Measurements from ENCODE around the gene LCE5A. TPM values are rescaled to one million over a fixed set of nuclear protein-coding genes. Genes with fewer than 3 reads are reported as not detected.
A peak's percentile ranks its signal among the peaks of the same experiment; 100 is the strongest.
"Not testable (repeated sequence)": the region's sequence is repeated elsewhere in the genome, so short reads cannot be mapped to it uniquely, and the experiment has no call there.

Gene LCE5A, protein sequence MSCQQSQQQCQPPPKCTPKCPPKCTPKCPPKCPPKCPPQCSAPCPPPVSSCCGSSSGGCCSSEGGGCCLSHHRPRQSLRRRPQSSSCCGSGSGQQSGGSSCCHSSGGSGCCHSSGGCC
- total RNA-seq: not detected

DNA sequence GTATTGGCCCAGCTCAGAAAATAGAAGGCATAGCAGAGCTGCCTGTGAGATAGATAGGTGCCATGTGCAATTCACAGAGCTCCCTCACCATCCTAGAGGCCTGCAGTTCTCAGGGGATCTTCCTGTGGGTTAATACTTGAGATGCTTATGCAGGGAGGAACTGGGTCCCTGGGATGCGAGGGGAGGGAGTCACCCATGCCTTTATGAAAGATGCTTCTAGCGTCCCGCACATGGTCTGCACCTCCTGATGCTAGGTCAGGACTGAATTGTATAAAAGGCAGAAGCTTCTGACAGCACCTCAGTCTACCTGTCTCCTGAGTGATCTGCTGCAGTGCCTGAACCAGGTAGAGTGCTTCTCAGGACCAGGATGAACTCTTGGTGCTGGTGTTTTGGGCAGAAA, at the start of gene LCE5A:
Gene LCE5A (plus strand): TSS at position 301 of the 400 bp plus-strand sequence. CDS start 732 bp downstream, outside the sequence.
- no peak for DNase-seq

DNA sequence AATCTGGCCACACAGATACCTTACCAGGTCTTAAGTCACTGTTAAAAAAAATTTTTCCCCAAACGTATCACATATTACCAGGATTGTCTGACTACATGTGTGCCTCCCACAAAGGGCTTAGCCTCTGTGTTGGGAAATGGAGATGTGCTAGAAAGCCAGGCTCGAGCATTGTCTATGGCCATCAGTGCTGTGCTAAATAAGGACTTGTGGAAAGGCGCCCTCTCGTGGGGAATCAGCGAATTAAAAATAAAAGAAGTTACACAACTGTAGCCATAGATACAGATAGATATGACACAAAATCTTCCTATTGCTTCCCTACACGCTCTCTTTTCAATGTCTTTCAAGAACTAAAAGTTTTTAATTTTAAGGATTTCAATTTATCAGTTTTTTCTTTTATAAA, 49.1 kb upstream of the LCE5A start:
- peak; percentile 49 for DNase-seq

DNA sequence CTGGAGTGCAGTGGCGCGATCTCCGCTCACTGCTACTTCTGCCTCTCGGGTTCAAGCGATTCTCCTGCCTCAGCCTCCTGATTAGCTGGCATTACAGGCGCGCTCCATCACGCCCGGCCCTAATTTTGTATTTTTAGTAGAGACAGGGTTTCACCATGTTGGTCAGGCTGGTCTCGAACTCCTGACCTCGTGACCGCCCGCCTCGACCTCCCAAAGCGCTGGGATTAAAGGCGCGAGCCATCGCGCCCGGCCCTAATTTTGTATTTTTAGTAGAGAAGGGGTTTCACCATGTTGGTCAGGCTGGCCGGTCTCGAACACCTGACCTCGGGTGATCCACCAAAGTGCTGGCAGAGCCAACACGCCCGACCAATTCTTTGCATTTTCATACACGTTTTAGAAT, 48.0 kb upstream of the LCE5A start:
- no peak for DNase-seq

DNA sequence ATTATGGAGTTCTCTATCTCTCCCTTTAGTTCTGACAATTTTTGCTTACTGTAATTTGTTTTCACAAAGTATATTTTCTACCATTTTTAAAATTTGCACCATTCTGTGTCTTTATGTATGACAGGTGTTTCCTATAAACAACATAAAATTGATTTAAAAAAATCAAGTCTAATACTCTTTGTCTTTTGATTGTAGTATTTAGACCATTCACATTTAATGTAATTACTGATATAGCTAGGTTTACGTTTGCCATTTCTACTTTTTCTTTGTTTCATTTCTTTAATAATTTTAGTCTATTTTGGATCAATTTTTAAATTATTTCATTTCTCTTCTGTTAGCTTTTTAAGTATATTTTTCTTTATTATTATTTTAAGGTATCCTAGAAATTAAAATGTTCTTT, 44.4 kb upstream of the LCE5A start:
- no peak for DNase-seq

DNA sequence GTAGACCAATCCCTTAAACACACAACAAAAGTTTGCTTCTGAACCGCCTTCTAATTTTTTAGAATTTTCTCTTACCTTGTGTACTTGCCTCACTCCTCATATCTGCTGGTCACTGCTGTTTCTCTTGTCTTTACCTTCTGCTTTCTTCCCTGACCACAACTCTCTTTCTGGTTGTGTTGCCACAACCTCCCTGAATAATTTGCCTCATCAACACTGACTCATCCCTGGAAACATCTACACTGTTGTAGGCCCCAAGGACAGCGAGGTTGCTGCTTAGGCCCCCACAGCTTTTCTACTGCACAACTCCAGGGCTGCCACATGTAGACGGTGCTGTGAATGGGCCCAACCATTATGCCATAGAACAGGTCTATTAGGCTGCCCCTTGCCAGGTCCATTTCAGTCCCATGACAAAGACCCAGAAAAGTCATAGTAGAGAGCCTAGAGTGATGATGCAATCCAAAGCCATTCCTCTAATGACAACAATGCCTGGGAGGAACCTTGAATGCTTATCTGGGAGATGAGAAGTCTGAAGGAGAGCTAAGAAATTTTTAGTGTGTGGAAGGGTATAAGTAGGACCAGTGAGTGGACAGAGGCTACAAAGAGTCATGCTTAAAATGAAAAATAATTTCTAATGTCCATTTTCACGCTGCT, 36.6 kb upstream of the LCE5A start:
- no peak for DNase-seq

DNA sequence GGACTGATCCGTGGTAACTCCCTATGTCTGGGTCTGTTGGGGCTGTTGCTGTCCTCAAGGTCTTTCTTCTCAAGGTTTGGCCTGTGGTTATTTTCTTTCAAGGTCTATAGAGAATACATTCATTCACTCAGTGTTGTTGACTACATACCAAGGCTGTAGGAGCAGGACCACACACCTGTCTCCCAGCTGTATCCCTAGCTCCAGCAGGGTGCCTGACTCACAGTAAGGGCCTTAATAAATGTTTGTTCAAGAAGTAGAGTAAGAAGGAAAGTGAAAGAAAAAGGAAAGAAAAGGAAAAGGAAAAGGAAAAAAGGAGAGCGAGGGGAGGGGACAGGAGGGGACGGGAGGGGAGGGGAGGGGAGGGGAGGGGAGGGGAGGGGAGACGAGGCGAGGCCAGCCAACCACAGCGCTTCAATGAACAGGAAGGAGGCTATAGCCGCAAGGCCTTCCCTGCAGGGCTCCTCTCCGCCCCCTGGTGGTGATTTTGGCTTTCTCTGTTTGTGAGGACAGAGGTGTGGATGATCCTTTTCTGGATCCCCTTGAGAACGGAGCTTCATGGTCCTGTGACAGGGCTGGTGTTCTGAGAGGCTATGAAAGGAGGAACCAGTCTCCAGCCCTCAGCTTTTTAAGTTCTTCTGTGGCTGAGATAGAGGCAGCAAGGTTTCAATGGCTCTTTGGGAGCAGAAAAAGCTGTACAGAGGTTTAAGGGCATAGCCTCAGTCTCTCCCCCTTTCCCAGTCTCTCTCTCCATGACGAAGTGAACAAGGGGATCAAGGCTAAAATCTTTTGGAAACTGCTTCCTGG, 30.6 kb upstream of the LCE5A start:
- DNase-seq: peak; percentile 30

DNA sequence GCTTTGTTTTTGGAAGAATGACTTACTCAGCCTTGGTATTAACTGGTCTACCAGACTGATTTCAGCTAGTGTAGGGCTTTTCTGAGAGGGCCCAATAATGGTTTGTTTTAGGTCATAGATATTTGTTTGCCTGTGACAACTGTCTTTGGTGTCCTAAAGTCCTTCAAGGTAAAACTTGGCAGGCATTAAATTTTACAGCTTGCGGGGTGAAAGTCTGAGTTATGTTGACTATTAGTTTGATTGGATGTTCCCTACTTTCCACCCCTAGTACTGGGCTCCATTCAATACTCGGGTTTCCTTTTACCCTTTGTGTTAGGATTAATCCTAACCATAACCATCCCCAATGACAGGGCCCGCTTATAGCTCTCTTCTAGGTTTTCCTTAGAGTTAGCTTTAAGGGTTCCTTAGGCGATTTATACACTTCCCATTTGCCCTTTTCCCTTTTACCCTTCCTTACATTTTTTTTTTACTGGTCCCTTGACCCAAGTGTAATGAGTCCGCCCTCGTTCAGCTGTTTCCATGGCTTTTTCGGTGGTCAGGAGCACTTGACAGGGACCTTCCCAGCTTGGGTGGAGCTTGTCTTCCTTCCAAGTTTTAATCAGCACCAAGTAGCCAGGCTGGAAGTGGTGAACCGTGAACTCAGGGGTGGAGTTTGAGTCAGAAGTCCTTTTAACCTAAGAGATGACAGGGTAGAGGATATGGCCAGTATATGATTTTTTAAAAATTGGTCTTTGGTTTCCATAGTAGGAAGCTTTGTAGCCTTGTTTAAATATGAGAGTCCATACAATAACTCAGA, 28.5 kb upstream of the LCE5A start:
- DNase-seq: no peak

DNA sequence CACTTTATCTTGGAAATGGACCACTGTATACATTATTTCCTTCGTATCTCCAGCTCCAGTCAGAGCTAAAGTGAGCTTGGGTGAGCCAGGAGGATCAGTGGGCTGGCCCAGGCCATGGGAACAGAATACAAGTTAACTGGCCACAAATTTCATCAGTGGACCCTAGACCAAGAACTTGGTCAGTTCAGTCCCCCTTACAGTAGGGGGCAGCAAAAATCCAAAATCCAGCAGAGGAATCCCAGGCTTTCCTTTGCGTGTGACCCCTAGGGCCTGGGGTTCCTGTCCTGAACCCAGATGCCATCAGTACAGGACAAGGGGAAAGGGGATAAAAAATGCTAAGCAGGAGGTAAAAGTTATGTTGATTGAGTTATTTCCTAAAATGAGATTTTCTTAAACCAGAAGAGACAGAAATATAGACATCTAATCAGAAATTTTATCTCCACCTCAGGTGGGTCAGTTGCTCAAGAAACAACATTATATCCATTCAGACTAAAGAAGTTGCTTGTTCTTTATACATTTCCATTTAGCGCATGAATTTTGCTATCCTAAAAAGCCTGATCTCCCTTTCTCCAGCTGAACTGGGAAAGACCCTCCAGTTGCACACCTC, 24.1 kb upstream of the LCE5A start:
- no peak for DNase-seq

DNA sequence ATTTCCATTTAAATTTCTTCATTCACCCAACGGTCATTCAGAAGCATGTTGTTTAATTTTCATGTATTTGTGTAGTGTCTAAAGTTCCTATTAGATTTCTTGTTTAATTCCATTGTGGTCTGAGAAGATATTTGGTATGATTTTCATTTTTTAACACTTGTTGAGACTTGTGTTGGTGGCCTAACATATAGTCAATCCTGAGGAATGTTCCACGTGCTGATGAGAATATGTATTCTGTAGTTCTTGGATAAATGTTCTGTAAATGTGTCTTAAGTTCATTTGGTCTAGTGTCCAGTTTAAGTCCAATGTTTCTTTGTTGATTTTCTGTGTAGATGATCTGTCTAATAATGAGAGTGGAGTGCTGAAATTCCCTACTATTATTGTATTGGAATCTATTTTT, 22.7 kb upstream of the LCE5A start:
- DNase-seq: no peak

DNA sequence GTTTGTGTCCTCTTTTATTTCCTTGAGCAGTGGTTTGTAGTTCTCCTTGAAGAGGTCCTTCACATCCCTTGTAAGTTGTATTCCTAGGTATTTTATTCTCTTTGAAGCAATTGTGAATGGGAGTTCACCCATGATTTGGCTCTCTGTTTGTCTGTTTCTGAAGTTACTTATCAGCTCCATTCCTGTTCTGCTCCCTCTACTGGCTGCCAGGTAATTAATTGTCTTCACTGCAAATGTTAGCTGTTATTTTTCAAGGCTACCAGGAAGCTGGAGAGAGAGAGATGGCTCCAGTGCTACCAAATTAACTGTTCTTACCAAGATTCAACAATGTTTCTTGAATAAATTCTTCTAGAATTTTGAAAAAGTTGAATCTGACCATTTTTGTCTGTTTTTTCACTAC, 19.1 kb upstream of the LCE5A start:
- DNase-seq: not testable (repeated sequence)

DNA sequence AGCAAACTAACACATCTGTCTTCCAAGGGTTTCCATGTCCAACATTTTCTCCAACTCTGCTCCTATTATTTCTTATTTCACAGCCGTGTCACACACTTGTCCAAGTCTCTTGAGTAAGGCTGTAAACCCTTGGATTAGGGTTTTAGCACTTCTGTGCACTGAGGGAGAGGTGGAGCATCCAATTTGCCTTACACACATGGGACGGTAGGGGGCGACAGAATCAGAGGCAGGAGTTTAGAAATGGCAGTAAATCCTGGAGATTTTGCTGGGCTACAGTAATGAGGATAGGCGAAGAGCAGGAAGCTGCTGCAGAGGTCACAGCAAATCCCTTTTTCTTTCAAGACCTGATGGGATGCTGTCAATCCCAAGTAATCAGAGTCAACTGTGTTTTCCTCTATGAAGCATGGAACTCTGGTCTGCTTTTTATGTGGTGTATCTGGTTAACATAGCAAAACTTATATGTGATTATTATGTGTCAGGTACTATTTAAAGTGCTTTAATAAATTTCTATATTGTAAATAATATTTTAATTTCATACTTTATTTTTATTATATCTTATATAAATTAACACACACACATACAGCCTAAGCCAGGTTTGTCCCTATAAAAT, 15.4 kb upstream of the LCE5A start:
- no peak for DNase-seq

DNA sequence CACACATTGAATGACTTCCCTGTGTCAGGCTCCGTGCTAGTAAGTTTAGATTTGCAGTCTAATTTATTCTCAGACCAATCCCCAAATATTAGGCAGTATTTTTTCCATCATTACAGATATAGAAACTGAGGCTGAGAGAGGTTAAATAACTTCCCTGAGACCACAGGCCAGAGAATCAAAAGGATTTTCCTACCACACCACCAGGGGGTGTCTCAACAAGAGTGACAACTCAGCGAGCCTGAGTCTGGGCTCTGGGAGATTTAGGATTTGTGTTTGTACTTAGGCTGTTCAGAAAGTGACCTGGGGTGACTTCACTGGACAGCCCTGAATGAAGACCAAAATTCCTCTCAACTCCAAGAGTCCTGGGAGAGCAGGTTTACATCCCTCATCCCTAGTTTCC, 13.3 kb upstream of the LCE5A start:
- no peak for DNase-seq

DNA sequence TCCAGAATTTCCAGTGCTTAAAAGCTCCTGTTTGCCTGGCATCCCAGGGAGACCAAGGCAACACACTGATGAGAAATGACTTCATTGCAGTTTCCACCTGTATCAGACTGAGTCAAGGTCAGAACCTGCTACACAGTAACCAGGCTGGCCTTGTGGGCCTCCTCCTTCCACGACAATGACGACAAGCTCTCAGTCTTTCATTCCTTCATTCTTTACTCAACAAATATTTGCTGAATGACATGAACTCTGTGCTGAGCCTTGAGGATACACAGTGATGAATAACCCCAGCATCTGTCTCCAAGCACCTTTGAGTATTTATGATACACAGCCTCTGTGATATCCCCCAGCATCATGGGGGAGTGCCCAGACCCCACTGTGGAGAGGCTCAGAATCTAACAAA, 8.9 kb upstream of the LCE5A start:
- no peak for DNase-seq

DNA sequence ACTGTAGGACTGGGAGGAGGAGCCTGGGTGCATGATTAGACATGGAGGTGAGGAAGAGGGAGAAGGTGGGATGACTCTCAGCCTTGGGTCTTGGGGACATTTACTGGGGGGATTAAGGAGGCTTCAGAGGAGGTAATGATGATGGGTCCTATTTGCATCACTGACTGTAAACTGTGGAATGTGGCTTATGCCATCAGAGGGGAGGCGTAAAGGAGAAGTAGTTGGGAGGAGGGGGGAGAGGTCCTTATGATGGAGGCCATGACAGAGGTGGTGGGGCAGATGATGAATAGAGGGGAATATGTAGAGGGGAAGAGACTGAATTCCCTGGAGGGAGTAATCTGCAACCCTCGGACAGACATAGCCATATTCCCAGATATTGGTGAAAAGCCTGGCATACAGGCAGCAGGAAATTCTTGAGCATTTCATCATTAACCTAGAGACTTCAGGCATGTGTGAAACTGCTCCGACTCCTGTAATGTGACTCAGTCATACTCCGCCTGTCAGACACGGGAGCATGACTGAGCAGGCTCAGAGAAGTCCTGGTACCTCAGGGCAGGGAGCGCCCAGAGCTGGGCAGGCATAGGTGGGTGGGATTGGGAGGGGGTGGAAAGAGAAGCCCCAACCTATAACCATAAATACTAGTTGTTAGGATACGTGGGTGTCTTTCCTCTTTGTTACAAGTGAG, 8.0 kb upstream of the LCE5A start:
- DNase-seq: no peak

DNA sequence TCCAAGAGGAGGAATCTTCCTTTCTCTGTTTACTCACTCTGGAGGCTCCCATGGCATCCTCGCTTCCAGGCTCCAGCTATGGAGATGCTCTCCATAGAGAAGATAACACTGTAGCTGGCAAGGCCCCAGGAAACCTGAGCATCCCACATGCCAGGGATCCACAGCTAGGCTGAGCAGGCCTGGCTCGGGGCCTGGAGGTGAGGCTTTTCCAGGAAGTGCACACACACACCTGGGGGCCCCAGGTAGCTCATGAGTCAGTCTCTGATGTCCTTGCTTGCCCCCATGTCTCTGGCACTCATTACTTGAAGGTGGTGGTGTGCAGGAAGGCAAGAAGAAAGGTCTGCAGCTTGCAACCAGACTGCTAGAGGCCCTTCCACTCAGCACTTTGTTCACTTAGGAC, 5.5 kb upstream of the LCE5A start:
- no peak for DNase-seq

DNA sequence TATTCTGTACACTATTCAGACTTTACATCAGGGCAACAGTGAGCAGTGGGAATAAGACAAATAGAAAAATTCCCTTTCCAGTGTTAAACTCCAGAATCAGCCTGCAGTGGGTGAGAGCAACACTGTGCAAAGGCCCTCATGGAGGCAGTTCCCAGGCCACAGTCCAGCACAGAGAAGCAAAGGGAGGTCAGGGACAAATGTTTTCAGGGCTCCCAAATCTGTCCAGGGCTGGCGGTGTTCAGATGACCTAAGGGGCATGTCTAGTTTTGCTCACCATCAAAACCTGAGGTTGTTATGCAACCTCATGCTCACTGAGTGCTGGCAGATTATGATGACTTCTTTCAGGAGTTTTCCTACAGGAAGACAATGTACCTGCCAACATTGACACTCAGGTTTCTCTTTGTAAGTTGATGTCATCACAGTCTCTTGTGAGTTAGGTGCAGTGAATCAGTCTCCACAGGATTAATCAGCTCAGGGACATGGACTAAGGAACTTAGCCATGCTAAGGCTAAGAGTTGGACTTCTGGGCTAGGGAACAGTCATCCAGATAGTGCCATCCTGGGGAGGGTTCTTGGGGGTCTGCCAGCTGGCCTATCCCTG, 3.6 kb upstream of the LCE5A start:
- no peak for DNase-seq

DNA sequence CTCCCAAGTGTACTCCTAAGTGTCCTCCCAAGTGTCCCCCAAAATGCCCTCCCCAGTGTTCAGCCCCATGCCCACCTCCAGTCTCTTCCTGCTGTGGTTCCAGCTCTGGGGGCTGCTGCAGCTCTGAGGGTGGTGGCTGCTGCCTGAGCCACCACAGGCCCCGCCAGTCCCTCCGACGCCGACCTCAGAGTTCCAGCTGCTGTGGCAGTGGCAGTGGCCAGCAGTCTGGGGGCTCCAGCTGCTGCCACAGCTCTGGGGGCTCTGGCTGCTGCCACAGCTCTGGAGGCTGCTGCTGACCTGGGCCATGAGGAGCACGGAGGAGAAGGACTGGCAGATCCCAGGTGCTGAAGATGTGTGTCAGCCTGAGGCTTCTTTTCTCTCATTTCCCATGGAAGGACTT, 993 bp downstream of the LCE5A start:
- no peak for DNase-seq

DNA sequence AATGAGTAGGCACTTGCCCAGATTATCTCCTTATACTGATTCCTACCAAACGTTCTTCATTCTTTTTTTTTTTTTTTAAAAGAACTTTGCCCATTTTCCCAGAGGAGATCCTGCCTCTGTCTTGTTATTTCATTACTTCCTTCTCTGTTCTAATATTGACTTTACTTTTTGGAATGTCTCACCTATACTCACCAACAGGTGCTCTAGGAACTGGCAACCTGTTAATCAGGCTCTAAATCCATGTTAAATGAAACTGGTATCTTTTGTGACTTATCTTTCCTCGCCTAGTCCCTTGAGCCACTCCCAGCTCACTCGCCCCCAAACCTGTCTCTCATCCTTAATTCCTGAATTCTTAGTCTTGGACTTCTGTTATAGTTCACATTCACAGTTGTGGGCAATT, 2.5 kb downstream of the LCE5A start:
- DNase-seq: no peak

DNA sequence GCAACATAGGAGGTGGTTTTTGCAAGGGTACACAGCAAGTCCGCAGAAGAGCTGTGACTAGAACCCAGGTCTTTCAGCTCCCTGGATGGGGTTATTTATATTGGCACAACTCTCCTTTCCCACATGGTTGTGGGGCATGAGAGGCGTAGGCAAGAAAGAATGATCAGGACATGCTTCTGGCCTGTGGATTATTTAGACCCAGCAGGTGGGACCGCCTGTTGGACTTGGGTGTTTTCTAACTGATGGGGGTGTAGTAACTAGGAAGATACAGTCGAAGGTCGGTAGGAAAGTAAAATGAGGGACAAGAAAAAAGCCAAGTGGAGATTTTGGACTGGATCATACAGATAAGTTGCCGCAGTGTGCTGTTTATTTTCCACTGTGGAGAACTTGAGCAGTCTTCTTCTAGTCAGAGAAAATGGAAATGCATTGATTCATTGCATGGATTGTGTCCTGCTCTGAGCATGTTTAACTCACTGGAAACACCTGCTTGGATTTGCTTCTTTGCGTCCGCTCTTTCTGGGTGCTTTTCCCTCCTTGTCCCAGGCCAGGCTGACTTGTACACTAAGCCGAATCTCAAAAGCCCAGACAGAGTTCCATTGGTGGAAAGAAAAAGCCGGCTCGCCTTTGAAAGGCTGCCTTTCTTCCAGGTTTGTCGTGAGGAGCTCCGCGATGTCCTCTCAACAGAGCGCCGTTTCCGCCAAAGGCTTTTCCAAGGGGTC, 4.3 kb downstream of the LCE5A start:
- no peak for DNase-seq

DNA sequence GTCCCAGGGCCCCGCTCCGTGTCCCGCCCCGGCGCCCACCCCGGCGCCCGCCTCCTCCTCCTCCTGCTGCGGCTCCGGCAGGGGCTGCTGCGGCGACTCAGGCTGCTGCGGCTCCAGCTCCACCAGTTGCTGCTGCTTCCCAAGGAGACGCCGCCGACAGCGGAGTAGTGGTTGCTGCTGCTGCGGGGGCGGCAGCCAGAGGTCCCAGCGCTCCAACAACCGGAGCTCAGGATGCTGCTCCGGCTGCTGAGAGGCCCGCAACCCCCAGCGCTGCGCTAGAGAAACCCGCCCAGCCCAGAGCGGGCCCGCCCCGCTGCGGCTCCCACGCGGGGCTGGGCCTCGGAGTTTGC, 4.8 kb downstream of the LCE5A start:
- no peak for DNase-seq

DNA sequence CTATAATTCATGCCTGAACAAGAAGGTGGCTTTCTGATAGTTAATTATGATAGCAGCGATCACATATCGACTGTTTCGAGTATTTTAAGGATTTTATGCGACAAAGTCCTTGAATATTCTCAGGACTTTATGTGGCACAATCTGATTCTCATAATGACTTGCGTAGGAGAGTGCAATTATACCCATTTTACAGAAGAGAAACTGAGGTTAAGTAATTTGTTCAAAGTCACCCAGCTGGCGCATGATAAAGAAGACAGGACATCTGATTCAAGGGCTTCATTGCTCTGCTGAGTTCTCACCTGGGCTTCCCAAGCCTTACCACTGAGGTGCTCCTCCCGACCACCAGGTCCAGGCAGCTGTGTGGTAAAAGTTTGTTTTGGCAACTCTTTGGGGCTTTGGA, 5.5 kb downstream of the LCE5A start:
- DNase-seq: no peak
